H54 (cell line): ENCODE results near the gene LRP8.
"Not testable (repeated sequence)": the region's sequence is repeated elsewhere in the genome, so short reads cannot be mapped to it uniquely, and the experiment has no call there.

Source experiments
- DNase-seq: peaks from one replicate; pipeline ENCODE4 v3.0.0; 2011; ENCODE audit warnings: low spot score, mixed read lengths; ENCODE audit not compliant: insufficient read length
- FAIRE-seq: peaks from 3 replicates; lab custom pipeline; 2011; peaks lifted over from hg19 to GRCh38; lab: Jason Lieb, UNC
- POLR2A ChIP-seq: IDR thresholded peaks from 2 replicates; pipeline ENCODE4 v1.6.1; 2011; ENCODE audit warnings: low read depth, mild to moderate bottlenecking, low read length

The LRP8 gene

GRCh38 chr1:53206735-53207379 is 121.0 kb downstream of the LRP8 start:
- FAIRE-seq (no peak), DNase-seq (no peak)
- no peak for TF ChIP-seq POLR2A

- not testable (repeated sequence) for DNase-seq
These were observed 121.7 kb downstream of the LRP8 start for GRCh38 chr1:53206083-53206685.

GRCh38 chr1:53205496-53205895 is 122.4 kb downstream of the LRP8 start:
- not testable (repeated sequence) for FAIRE-seq, DNase-seq

More at GRCh38 chr1:53206083-53206685, 121.7 kb downstream of the LRP8 start:
- FAIRE-seq: not testable (repeated sequence)

- TF ChIP-seq POLR2A: no peak
- no peak for FAIRE-seq
- DNase-seq: no peak
These were observed 124.4 kb downstream of the LRP8 start for GRCh38 chr1:53203466-53203865.

- DNase-seq (no peak), FAIRE-seq (no peak)
- TF ChIP-seq POLR2A: no peak
These were observed 129.6 kb downstream of the LRP8 start for GRCh38 chr1:53198241-53198651.

- FAIRE-seq: peak; percentile 53
- peak; percentile 23 for DNase-seq
- TF ChIP-seq POLR2A: no peak
These were observed 130.3 kb downstream of the LRP8 start for GRCh38 chr1:53197291-53198200.

GRCh38 chr1:53196485-53197290 is 131.2 kb downstream of the LRP8 start, which contains the start of gene CPT2:
TSS of gene CPT2 (plus strand) at chr1:53196824. CDS start at chr1:53196944, 120 bp downstream.
- peak; percentile 91 for TF ChIP-seq POLR2A
- FAIRE-seq: peak; percentile 60
- DNase-seq: peak; percentile 94

GRCh38 chr1:53196017-53196484 is 131.8 kb downstream of the LRP8 start:
- DNase-seq (no peak), FAIRE-seq (no peak)
- TF ChIP-seq POLR2A: no peak

- no peak for FAIRE-seq
- DNase-seq: no peak
- TF ChIP-seq POLR2A: no peak
These were observed 132.4 kb downstream of the LRP8 start for GRCh38 chr1:53195246-53196016.
